ENCODE data around the gene PLEKHG7.

DNA sequence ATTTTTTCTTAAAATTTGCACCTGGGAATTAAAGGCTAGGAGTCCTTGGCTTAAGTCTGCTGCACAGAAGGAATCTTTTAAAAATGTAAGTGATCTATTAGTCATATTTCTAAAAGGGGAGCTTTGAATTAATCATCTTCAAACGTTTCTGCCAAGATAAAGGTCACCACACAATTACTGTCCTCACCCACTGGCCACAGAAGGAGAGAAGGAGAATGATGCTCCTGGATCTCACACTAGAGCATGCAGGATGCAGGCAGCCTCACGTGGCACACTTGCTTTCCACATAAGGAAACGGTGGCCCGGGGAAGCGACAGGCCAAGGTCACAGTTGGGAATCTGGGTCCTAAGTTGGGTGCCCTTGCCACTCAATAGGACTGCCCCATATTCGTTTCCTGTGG lies 16.9 kb downstream of the PLEKHG7 start:
- TF ChIP-seq CTCF (IDR thresholded peaks at IDR 0.05) (no peak), POLR2A (IDR thresholded peaks at IDR 0.05) (no peak)

All from Peyer's patch (tissue), 4 donors.